Vagina (tissue), 2 donors: ENCODE measurements around the gene MIOX. TPM values are rescaled to one million over a fixed set of nuclear protein-coding genes. Genes with fewer than 3 reads are reported as not detected.

Experiments used
- DNase-seq, 2 donors: peaks; one replicate each; pipeline ENCODE4 v3.0.0-alpha.2; 2017; ENCODE audit errors: extremely low spot score in 2 of 2
- H3K27ac ChIP-seq: fragments of 200-600 bp; sonication (generic); one replicate; pipeline ENCODE4 v1.5.1; 2019
- H3K27me3 ChIP-seq: fragments of 200-600 bp; sonication (generic); one replicate; pipeline ENCODE4 v1.5.1; 2019
- H3K36me3 ChIP-seq, 2 donors: fragments of 200-600 bp; sonication (generic); one replicate each; pipeline ENCODE4 v1.5.1; 2017 to 2019
- H3K4me1 ChIP-seq: fragments of 200-600 bp; sonication (generic); one replicate; pipeline ENCODE4 v1.5.1; 2019
- H3K4me3 ChIP-seq, 2 donors: fragments of 200-600 bp; sonication (generic); 1 replicate in 1 of 2; 2 replicates in 1 of 2; pipeline ENCODE4 v1.5.1; 2016 to 2019
- H3K9me3 ChIP-seq: fragments of 200-600 bp; sonication (generic); one replicate; pipeline ENCODE4 v1.5.1; 2019
- CTCF ChIP-seq, 3 experiments: fragments of 450-650 bp in 2 of 3; fragments of 200-600 bp in 1 of 3; sonication (generic) in 1 of 3; IDR thresholded peaks; one replicate each; pipeline ENCODE4 v1.5.1; 2017 to 2019; ENCODE audit warnings: antibody characterized with exemption in 3 of 3, mild to moderate bottlenecking in 2 of 3, moderate library complexity in 2 of 3
- POLR2A ChIP-seq, 2 donors: fragments of 450-650 bp; IDR thresholded peaks; one replicate each; pipeline ENCODE4 v1.6.1; 2017; ENCODE audit warnings: antibody characterized with exemption in 2 of 2, mild to moderate bottlenecking in 2 of 2, moderate library complexity in 2 of 2
- POLR2AphosphoS5 ChIP-seq, 2 donors: sonication (generic); formaldehyde crosslinking; IDR thresholded peaks; one replicate each; pipeline ENCODE4 v1.9.0; 2017; ENCODE audit warnings: antibody characterized with exemption in 2 of 2, mild to moderate bottlenecking in 2 of 2, low read depth in 1 of 2; ENCODE audit not compliant: insufficient read depth in 1 of 2
- intact Hi-C: fragments of 100-400 bp; cut with DNase I; formaldehyde crosslinking; loops from one replicate; pipeline ENCODE4 v1.15.1; 2023
- total RNA-seq: library from RNA; depleted of rRNA; stranded (reverse); fragments of >200 nt; gene quantifications from one replicate; pipeline ENCODE4 v1.2.3, GENCODE V29; 2016

The MIOX gene
- total RNA-seq, 1 donor from 2014 or later: not detected

GRCh38 chr22:50439871-50440331 is 46.8 kb upstream of the MIOX start:
- Histone ChIP-seq H3K27me3 (no peaks in the 10 kb centered on the region), H3K4me1 (peaks cover 8% of the 10 kb centered on the region), H3K27ac (no peak overlapping the region), H3K36me3 (peaks cover 0 to 63% of the 10 kb centered on the region in 2 donors), H3K4me3 (no peak overlapping the region), H3K9me3 (no peaks in the 10 kb centered on the region)
- no peak for DNase-seq
- intact Hi-C loops: no loop called here
- TF ChIP-seq POLR2A (IDR thresholded peaks at IDR 0.05): no peak

DNA sequence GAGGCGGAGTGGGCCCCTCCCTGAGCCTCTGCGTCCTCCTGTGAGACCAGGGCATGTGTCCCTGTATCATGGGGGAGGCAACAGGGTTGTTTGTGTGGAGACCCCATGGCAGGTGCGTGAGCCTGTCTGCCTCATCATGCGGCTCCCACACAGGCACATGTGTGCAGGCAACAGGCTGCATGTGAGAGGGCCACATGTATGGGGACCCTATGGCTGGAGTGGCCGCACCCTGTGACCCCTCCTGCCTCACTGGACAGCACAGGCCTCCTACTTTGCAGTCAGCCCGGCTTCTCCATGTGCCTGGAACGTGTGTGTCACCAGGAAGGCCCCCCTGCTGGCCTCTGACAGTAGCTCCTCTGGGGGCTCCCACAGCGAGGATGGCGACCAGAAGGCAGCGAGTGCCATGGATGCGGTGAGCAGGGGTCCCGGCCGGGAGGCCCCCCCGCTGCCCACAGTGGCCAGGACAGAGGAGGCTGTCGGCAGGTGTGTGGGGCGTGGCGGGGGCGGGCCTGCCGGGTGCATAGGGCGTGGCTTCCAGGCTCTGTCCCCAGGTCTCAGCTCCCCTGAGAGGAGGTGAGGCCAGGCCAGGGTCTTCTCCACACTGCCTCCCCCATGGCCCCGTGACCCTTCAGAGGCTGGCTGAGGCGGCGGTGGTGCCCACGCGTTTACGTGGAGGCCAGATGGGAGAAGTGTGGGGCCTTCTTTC is 46.0 kb upstream of the MIOX start:
- TF ChIP-seq POLR2AphosphoS5 (IDR thresholded peaks at IDR 0.05; ENCODE audit: insufficient read depth in 1 of 2, low read depth in 1 of 2) (no peak), POLR2A (IDR thresholded peaks at IDR 0.05) (no peak), CTCF (IDR thresholded peaks at IDR 0.05) (no peak)
- intact Hi-C loops: no loop called here
- Histone ChIP-seq H3K27me3 (no peaks in the 10 kb centered on the region), H3K9me3 (no peaks in the 10 kb centered on the region), H3K27ac (no peak overlapping the region), H3K36me3 (peaks cover 0 to 58% of the 10 kb centered on the region in 2 donors), H3K4me1 (peaks cover 10% of the 10 kb centered on the region), H3K4me3 (no peak overlapping the region)
- no peak for DNase-seq

GRCh38 chr22:50441428-50441993 is 45.1 kb upstream of the MIOX start:
- intact Hi-C loops: no loop called here

GRCh38 chr22:50443197-50443596 is 43.5 kb upstream of the MIOX start:
- DNase-seq: no peak
- no peak overlapping the region for H3K27ac ChIP-seq
- intact Hi-C loops: no loop called here
- no peaks in the 10 kb centered on the region for H3K27me3 ChIP-seq
- TF ChIP-seq POLR2AphosphoS5 (IDR thresholded peaks at IDR 0.05; ENCODE audit: insufficient read depth in 1 of 2, low read depth in 1 of 2): peak in 1 of 2 donors; percentile 30
- TF ChIP-seq POLR2A (IDR thresholded peaks at IDR 0.05): no peak
- H3K36me3 ChIP-seq: peaks cover 0 to 64% of the 10 kb centered on the region in 2 donors
- no peak overlapping the region for H3K4me3 ChIP-seq
- H3K9me3 ChIP-seq: no peaks in the 10 kb centered on the region
- H3K4me1 ChIP-seq: peaks cover 10% of the 10 kb centered on the region

More at GRCh38 chr22:50441428-50441993, 45.1 kb upstream of the MIOX start:
- TF ChIP-seq CTCF (IDR thresholded peaks at IDR 0.05) (no peak), POLR2AphosphoS5 (IDR thresholded peaks at IDR 0.05; ENCODE audit: insufficient read depth in 1 of 2, low read depth in 1 of 2) (no peak), POLR2A (IDR thresholded peaks at IDR 0.05) (no peak)
- H3K4me3 ChIP-seq: no peak overlapping the region
- no peak overlapping the region for H3K27ac ChIP-seq
- H3K27me3 ChIP-seq: no peaks in the 10 kb centered on the region
- H3K9me3 ChIP-seq: no peaks in the 10 kb centered on the region
- DNase-seq: no peak
- H3K36me3 ChIP-seq: peaks cover 0 to 59% of the 10 kb centered on the region in 2 donors
- peaks cover 10% of the 10 kb centered on the region for H3K4me1 ChIP-seq

DNA sequence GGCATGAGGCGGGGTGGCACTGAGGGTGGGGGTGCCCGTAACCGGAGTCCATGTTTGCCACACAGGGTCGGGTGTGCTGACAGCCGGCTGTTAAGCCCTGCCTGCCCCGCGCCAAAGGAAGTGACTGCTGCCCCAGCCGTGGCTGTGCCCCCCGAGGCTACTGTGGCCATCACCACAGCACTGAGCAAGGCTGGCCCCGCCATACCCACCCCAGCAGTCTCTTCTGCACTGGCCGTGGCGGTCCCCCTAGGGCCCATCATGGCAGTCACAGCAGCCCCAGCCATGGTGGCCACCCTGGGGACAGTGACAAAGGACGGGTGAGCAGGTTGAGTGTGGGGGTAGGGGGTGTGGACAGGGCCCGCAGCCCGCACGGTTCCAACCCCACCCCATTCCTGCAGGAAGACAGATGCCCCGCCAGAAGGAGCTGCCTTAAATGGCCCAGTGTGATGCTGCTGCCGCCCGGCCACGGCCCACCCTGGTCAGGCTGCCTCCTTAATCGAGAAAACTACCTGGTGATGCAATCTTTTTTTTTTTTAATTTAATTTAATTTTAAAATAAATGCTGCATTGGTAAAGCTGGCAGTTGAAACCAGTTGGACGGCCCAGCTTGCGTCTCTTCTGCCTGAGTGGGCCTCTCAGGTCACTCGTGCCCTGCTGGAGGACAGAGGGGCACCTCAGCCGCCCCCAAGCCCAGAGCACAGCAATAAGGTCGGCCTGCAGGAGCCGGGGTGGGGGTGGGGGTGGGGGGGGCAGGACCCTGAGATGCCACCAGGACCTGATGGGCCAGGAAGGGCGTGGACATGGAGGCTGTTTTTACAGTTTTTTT is 42.6 kb upstream of the MIOX start:
- no peak for DNase-seq
- intact Hi-C loops: no loop called here
- H3K9me3 ChIP-seq: no peaks in the 10 kb centered on the region
- peaks cover 10% of the 10 kb centered on the region for H3K4me1 ChIP-seq
- TF ChIP-seq CTCF (IDR thresholded peaks at IDR 0.05) (no peak), POLR2A (IDR thresholded peaks at IDR 0.05) (no peak), POLR2AphosphoS5 (IDR thresholded peaks at IDR 0.05; ENCODE audit: insufficient read depth in 1 of 2, low read depth in 1 of 2) (no peak)
- H3K4me3 ChIP-seq: no peak overlapping the region
- H3K36me3 ChIP-seq: peaks cover 0 to 62% of the 10 kb centered on the region in 2 donors
- no peaks in the 10 kb centered on the region for H3K27me3 ChIP-seq
- H3K27ac ChIP-seq: no peak overlapping the region
